Nucleus accumbens (tissue), 56 donors: ENCODE data around the gene PTCD1.

Experiments
- DNase-seq, 56 donors: peaks; one replicate each; lab custom pipeline; 2025; lab: John Stamatoyannopoulos, UW

Gene PTCD1

DNA sequence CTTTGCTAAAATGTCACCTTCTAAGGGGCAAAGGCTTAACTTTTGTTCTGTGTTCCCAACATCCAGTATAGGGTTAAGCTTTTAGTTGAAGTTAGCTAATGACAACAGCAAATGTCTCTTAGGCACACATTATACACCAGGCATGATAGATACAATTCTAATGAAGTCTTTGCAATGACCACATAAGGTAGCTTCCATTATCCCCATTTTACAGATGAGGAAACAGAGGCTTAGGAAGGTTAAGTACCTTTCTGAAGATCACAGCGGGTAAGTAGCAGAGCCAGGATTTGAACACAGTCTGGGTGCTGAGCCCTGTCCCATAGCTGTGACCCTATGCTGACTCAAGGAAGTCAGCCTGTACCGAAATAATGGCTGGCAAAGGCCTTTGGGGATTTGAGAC lies 28.0 kb downstream of the PTCD1 start:
- no peak for DNase-seq

- DNase-seq: no peak
These were observed 28.8 kb downstream of the PTCD1 start for GRCh38 chr7:99409806-99410205.

DNA sequence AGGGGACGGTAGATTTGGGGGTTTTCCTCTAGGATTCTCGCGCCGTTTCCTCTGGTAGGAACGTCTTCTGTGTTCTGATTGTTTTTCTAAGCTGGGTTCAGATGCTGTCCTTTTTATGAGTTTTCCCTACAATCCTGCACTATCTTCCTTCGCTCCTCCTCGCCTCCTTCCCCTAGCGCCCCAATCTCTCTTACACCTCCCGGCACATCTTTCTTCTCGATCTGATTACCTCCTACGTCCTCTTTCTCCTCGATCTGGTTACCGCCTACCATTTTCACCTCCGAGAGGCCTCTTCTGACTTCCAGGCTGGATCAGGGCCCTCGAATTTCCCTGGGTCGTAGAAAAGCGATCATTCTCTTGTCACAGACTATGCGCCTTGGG lies 29.4 kb downstream of the PTCD1 start:
- peak in 5 of 56 donors; percentile 24 to 52 (median 36) for DNase-seq

DNA sequence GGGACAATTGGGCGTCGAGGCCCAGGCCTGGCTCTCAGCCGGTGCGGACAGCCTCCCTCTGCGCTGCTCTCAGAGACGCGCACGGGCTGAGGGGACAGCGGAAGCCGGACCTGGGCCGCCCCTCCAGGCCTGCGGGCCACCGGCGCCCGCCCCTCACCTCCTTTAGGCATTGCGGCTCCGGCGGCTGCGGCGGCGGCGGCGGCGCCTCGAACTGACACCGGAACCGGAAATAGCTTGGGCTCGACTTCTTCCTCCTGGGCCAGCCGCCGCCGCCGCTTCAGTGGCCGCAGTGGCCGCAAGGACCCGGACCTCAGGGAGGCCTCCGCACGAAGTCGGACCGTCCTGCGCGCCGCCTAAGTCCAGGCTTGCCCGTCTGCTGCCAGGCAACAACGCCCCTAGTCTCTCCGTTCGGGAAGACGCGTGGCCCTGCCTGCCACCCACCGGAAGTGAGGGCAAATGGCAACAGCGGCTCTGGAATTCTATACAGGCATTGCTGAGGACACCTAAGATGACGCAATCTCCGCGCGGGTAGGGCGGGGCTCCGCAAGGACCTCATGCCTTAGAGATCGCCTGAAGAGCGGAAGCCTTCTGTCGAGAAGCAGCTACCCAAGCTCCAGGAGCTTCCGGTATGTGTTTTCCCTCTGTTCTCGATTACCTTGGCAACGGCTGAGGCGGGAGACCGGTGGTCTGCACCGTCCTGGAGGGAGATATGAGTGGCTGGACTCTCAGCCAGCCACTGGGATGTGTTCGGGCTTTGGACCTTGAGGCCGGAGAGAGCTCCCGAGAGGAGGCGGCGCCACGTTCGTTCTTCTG lies 30.0 kb downstream of the PTCD1 start, which contains the start of the genes BUD31 and PDAP1:
Gene BUD31 (plus strand): TSS at position 591 of the 813 bp plus-strand sequence. CDS start 2,124 bp downstream, outside the sequence.
Gene PDAP1 (minus strand): TSS at position 219 of the 813 bp plus-strand sequence. CDS start 49 bp downstream, at position 170.
- peak; percentile 73 to 100 (median 94) for DNase-seq

DNA sequence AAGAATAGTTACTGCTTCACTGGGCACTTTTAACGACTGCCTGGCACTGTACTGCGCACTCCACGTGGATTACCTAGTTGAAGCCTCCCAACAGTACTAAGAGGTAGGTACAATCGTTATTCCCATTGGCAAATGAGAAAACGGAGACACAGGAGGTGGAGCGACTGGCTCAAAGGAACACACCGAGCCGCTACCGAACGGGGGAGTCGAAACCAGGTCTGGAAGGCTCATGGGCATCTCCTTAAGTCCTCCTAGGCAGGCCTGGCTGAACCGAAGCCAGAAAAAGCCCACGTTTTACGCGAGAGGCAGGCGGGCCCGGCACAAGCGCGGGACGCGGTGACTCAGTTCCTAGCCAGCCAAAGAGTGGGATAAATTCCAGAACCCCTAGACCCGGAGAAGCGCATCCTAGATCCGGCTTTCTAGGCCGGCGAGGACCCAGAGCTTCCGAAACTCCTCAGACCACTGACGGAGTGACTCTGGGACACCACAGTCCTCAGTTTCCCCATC lies 30.7 kb downstream of the PTCD1 start:
- peak in 30 of 56 donors; percentile 10 to 72 (median 40) for DNase-seq

DNA sequence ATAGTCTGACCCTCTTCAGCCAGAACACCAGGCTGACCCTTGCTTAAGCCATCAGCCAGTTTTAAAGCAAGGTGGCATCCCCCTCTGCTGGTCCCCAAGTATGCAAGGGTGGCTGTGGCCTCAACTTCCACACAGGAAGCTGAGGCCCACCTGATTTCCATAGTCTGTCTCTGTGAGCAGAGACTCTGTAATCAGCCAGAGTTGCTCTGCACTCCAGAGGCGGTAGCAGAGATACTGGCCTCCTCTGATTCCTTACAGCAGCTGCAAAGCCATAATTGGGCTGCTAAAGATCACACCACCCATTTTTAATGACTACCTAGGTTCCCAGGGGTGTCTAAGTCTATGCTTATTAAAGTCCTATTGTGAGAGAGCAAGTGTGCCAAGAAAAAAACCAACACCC lies 32.0 kb downstream of the PTCD1 start:
- no peak for DNase-seq

- DNase-seq: no peak
These were observed 33.6 kb downstream of the PTCD1 start for GRCh38 chr7:99404977-99405320.

DNA sequence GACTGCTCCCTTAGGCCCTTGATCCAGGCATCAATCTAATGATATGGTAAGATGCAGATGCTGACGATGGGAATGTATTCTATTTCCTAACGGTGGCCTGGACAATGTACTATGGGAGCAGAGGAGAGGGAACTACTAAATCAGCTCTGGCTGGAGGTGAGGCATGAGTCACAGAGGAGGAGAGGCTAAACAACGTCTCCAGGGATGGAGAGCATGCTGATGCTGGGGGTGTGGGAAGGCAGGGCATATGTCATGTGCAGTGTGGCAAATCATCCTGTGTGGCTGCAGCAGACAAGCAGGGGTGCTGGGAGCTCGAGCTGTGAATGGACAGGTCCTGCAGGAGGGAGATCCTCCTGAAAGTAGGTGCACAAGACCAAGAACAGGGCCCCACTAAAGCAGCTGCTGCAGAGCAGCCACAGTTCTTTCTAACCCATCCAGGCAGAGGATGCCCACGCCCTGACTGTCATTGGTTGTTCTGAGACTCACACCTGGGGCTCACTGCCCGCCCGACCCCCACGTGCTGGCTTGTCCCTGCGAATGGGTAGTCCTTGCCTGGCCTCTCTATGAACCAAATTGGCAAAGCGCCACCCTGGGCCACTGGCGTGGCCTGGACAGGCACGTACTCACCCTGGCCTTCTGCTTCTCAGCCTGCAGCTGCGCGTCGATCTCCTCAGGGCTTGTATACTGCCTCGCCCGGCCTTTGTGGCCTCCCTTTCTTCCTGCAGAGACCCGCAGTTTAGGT lies 34.2 kb downstream of the PTCD1 start:
- DNase-seq: peak in 1 of 56 donors; percentile 11

GRCh38 chr7:99403764-99404163 lies 34.8 kb downstream of the PTCD1 start:
- DNase-seq: no peak

DNA sequence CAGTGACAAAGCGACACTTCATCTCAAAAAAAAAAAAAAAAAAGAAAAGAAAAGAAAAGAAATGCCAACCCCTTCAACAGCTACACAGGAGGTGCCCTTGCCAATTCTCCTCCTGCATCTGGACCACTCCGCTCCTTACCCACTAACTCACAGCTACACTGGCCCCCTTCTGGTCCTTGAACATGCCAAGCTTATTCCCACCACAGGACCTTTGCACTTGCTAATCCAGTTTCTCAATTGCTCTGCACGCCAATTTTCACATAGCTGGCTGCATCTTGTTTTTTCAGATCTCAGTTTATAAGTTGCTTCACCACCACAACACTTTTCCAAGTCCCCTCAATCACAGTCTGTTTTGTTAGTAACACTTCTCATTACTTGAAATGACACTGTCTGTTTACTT lies 35.7 kb downstream of the PTCD1 start:
- no peak for DNase-seq

- DNase-seq: no peak
These were observed 39.0 kb downstream of the PTCD1 start for GRCh38 chr7:99399597-99399996.

- no peak for DNase-seq
These were observed 39.6 kb downstream of the PTCD1 start for GRCh38 chr7:99398891-99399445.

DNA sequence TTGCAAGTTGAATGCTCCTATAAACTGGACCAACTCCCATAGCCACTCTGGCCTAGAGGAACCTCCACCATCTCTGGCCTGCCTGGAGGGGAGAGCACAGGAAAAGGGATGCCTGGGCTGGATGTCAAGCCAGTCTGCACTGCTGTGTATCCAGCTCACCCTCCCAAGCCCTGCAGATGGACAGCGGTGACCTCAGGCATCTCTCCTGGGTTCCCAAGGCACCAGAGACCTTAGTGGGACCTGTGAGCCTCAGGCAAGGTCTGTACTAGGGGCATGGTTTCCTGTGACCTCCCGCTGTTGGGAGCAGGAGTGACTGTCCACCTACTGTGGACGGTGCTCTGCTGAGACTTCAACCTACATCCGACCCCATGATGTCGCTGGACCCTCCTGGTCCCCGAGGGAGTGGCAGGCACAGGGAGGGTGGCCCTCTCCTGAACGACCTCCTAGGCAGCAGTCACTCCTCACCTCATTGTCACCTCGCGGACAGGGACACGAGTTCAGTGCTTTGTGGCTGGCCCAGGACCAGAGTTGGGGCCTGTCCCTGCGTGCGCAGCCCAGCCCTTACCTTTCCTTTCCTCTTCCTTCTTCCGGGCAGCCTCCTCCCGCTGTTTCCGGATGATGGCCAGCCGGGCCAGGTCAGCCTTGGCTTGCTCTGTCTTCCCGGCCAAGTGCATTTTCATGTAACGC lies 41.2 kb downstream of the PTCD1 start:
- DNase-seq: no peak

GRCh38 chr7:99396418-99397296 lies 41.9 kb downstream of the PTCD1 start:
- DNase-seq: no peak

DNA sequence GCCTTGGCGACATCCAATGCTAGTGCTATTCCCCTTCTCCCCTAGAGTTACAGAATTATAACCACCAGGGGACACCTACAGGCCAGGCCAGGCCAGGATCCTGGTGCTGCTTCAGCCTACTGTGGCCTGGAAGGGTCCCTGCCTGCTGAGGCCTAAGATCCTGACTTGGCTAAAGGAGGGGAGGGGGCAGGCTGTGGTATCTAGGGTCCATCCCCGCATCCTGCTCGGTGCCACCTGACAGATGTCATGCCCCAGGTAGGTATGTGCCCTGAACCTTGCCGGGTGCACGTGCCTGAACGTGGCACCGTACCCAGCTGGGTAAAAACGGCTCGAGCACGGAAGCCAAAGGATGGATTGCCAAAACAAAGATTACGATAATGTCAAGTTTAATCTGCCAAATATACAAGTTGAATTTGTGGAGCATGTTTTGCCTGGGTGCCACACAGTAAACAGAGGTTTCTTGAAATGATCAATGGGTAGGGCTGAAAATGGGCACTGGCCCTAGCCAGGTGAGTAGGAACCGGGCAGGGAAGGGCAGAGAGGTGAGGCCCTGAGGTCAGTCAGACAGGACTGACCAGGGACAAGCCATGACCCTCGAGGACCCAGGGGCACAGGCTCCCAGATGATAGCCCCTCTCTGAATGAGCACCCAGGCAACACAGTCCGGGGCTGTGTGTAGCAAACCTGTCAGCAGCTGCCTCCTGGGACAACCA lies 42.8 kb downstream of the PTCD1 start:
- DNase-seq: no peak

GRCh38 chr7:99394188-99394502 lies 44.5 kb downstream of the PTCD1 start:
- DNase-seq: no peak

DNA sequence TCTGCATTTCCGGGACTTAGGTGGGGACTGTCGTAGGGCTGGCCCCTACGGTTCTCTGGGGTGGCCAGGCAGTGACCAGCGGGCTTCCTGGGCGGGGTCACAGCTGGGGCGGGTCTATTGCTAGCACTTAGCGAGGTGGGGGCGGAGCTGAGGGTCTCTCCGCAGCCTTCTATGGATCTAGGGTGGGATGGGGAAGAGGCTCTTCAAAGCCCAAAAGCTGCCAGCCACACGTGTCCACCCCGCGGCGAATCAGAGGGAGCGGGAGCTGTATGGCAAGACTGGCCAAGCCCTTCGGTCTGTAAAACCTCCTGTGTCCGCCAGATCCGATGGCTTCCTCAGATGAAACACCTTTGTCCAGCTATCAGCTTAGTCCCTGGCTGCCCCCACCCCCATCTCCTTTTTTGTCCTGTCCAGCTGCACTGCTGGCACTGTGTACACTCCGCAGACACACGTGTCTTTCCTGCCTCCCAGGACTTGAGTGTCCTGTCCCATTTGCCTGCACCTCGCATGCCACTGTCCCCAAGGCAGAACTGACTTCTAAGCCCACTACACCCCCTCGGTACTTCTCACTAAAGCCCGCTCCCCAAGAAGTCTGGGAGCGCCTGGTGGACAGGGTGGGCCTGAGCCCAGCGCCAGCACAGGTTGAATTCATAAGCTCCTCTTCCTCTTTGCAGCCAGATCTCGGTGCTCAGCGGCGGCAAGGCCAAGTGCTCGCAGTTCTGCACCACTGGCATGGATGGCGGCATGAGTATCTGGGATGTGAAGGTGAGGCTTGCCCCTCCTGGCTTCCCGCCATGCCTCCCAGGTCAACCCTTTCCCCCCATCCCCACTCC lies 45.0 kb downstream of the PTCD1 start:
- DNase-seq: peak in 7 of 56 donors; percentile 36 to 69 (median 61)
